Ovary (tissue), 9 donors: Measurements from ENCODE around the gene IL36B. TPM values are rescaled to one million over a fixed set of nuclear protein-coding genes. Genes with fewer than 3 reads are reported as not detected.

Experiments
- DNase-seq, 5 donors: peaks; one replicate each; pipeline ENCODE4 v3.0.0-alpha.2; 2019 to 2020
- H3K27ac ChIP-seq, 2 donors: fragments of 200-600 bp; one replicate each; pipeline versions ENCODE4 v1.5.1 to v1.8.0; 2019 to 2022
- H3K27me3 ChIP-seq: fragments of 200-600 bp; one replicate; pipeline ENCODE4 v1.8.0; 2022
- H3K36me3 ChIP-seq: fragments of 200-600 bp; sonication (generic); one replicate; pipeline ENCODE4 v1.5.1; 2019
- H3K4me1 ChIP-seq: one replicate; pipeline ENCODE4 v1.8.1; 2013; ENCODE audit warnings: mild to moderate bottlenecking, moderate library complexity; ENCODE audit not compliant: insufficient read depth
- H3K4me3 ChIP-seq: fragments of 200-600 bp; sonication (generic); one replicate; pipeline ENCODE4 v1.5.1; 2017
- H3K9me3 ChIP-seq, 2 donors: fragments of 200-600 bp in 1 of 2; sonication (generic) in 1 of 2; one replicate each; pipeline versions ENCODE4 v1.5.1 to v1.8.1; 2013 to 2019; ENCODE audit warnings: mild to moderate bottlenecking in 1 of 2, moderate library complexity in 1 of 2
- CTCF ChIP-seq, 3 donors: fragments of 450-650 bp in 2 of 3; fragments of 200-600 bp in 1 of 3; IDR thresholded peaks; one replicate each; pipeline versions ENCODE4 v1.5.1 to v1.8.0; 2016 to 2022; ENCODE audit warnings: antibody characterized with exemption in 3 of 3, mild to moderate bottlenecking in 1 of 3
- EP300 ChIP-seq: sonication (generic); formaldehyde crosslinking; IDR thresholded peaks from one replicate; pipeline ENCODE4 v1.6.1; 2017; ENCODE audit warnings: antibody characterized with exemption
- POLR2A ChIP-seq: fragments of 450-650 bp; IDR thresholded peaks from one replicate; pipeline ENCODE4 v1.6.1; 2017; ENCODE audit warnings: antibody characterized with exemption, mild to moderate bottlenecking, moderate library complexity
- WGBS, 3 donors: extraction: QIAGEN DNeasy Blood & Tissue Kit in 1 of 3; methylation state at CpG; one replicate each; pipeline versions ENCODE4 v1.1.5 to v1.1.7; 2013 to 2017; 5-methylcytosine and 5-hydroxymethylcytosine counted together
- intact Hi-C, 4 donors: fragments of 100-400 bp; cut with DNase I; formaldehyde crosslinking; loops; one replicate each; pipeline versions ENCODE4 v1.11.0 to v1.15.1; 2022 to 2023
- polyA plus RNA-seq, 2 donors: library from polyadenylated mRNA; stranded (reverse); fragments of 200-250 nt in 1 of 2; fragments of 350-450 nt in 1 of 2; fragmentation: Illumina TruSeq in 1 of 2; extraction: RNeasy Lipid Tissue Mini Kit (QIAGEN cat#74804) in 1 of 2; gene quantifications; one replicate each; pipeline ENCODE4 v1.2.3, GENCODE V29; 2013 to 2014
- total RNA-seq, 7 donors: library from RNA; depleted of rRNA in 2 of 7; stranded (reverse); fragments of >200 nt in 2 of 7; fragmentation: NEBNext Ultra II Directional in 3 of 7; extraction: Animal tissue kit (Norgen Biotek cat#: 25700) in 3 of 7; gene quantifications; one replicate each; pipeline versions ENCODE4 v1.1.0 to v1.2.4, GENCODE V29; 2016 to 2023
- donor health status: DM: no; HTN: no; CAD: no; lungs with moderate emphysema.
- donor health status: DM: no; HTN: no; CAD: no.
- donor health status: Bipolar disorder and iron deficiency.
- donor health status: DM: yes; HTN: yes; CAD: no.
- donor health status: DM: no; HTN: no; CAD: no.
- donor health status: DM: yes; HTN: yes; CAD: no.

The IL36B gene
- total and polyA plus RNA-seq, 9 donors: not detected

DNA sequence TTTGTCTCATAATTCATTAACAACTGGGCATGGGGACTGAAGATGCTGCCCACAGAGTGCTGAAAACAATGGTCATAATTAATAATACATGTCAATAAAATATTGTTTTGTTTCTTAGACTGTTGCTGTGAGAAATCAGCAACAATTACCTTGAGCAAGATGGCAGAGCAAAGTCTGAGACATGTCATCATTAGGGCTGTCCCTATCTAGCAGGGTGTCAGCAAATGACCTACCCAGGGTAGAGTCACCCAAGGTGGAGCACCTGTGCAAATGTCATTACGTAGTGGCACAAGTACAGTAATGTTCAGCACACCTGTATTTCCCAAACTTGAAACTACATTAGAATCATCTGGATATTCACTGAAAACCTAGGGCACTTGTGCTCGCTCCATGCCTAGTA is 58.0 kb downstream of the IL36B start:
- Histone ChIP-seq H3K27me3 (no peaks in the 10 kb centered on the region), H3K27ac (no peak overlapping the region), H3K4me3 (no peak overlapping the region), H3K4me1 (no peaks in the 10 kb centered on the region), H3K9me3 (no peaks in the 10 kb centered on the region), H3K36me3 (no peaks in the 10 kb centered on the region)
- 79 to 96% (median 83%) methylated on average over 2 of the region's 2 CpGs for WGBS, 3 donors
- intact Hi-C loops: no loop called here
- no peak for DNase-seq
- TF ChIP-seq POLR2A (no peak), CTCF (IDR thresholded peaks at IDR 0.05) (no peak), EP300 (no peak)

DNA sequence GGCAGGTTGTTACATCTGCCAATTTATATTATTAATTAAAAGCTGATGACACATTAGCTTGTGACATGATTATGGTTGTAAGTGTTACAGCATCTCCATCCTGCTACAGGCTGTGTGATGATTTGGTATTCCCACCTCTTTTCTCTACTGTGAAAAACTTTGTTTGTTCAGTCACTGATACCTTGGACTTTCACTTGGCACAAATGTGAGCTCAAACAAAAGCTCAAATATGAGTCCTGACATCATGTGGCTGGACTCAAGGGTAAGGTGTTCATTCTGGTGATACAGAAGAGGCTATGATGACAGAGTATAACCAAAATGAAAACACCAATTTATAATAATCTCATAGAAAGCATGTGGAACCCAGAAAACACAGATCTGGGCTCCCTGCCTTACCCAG is 58.8 kb downstream of the IL36B start:
- no peak for DNase-seq
- no peaks in the 10 kb centered on the region for H3K27me3 ChIP-seq
- no peak for TF ChIP-seq EP300

GRCh38 chr2:112989611-112990010 is 63.1 kb downstream of the IL36B start:
- 69 to 76% (median 72%) methylated on average over 3 of the region's 3 CpGs for WGBS, 3 donors

More for the DNA sequence above, 58.8 kb downstream of the IL36B start:
- intact Hi-C loops: no loop called here
- Histone ChIP-seq H3K9me3 (no peaks in the 10 kb centered on the region), H3K4me1 (no peaks in the 10 kb centered on the region), H3K36me3 (no peaks in the 10 kb centered on the region), H3K27ac (no peak overlapping the region), H3K4me3 (no peak overlapping the region)

DNA sequence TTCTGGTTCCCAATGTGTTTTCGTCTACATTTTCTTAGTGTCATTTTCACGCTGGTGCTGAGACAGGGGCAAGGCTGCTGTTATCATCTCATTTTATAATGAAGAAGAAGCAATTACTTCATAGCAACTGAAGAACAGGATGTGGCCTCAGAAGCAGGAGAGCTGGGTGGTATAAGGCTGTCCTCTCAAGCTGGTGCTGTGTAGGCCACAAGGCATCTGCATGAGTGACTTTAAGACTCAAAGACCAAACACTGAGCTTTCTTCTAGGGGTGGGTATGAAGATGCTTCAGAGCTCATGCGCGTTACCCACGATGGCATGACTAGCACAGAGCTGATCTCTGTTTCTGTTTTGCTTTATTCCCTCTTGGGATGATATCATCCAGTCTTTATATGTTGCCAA is 67.6 kb downstream of the IL36B start:
- H3K4me3 ChIP-seq: no peak overlapping the region
- TF ChIP-seq CTCF (IDR thresholded peaks at IDR 0.05): no peak
- TF ChIP-seq EP300: no peak
- no peak overlapping the region for H3K27ac ChIP-seq
- H3K36me3 ChIP-seq: no peaks in the 10 kb centered on the region
- H3K9me3 ChIP-seq: no peaks in the 10 kb centered on the region
- WGBS, 3 donors: 88 to 93% (median 90%) methylated on average over 5 of the region's 5 CpGs
- no peaks in the 10 kb centered on the region for H3K27me3 ChIP-seq
- intact Hi-C loops: no loop called here
- DNase-seq: no peak
- H3K4me1 ChIP-seq: no peaks in the 10 kb centered on the region

More at GRCh38 chr2:112989611-112990010, 63.1 kb downstream of the IL36B start:
- DNase-seq: no peak
- Histone ChIP-seq H3K4me1 (no peaks in the 10 kb centered on the region), H3K9me3 (no peaks in the 10 kb centered on the region), H3K4me3 (no peak overlapping the region), H3K27me3 (no peaks in the 10 kb centered on the region), H3K27ac (no peak overlapping the region), H3K36me3 (no peaks in the 10 kb centered on the region)
- no peak for TF ChIP-seq CTCF (IDR thresholded peaks at IDR 0.05)
- TF ChIP-seq EP300: no peak
- no peak for TF ChIP-seq POLR2A
- intact Hi-C loops: no loop called here

- no peak overlapping the region for H3K27ac ChIP-seq
- 64 to 71% (median 67%) methylated on average over 1 of the region's 1 CpG for WGBS, 3 donors
- no peaks in the 10 kb centered on the region for H3K27me3 ChIP-seq
- no peaks in the 10 kb centered on the region for H3K9me3 ChIP-seq
- H3K4me3 ChIP-seq: no peak overlapping the region
- intact Hi-C loops: no loop called here
- no peaks in the 10 kb centered on the region for H3K4me1 ChIP-seq
- H3K36me3 ChIP-seq: no peaks in the 10 kb centered on the region
- TF ChIP-seq EP300: no peak
- TF ChIP-seq CTCF (IDR thresholded peaks at IDR 0.05): no peak
- no peak for TF ChIP-seq POLR2A
- DNase-seq: no peak
Observed at GRCh38 chr2:112980537-112980936, 72.1 kb downstream of the IL36B start.
